Mucosa of descending colon (tissue), 3 donors: ENCODE data around the gene NUDT9. TPM values are rescaled to one million over a fixed set of nuclear protein-coding genes. Genes with fewer than 3 reads are reported as not detected.
"Not testable (repeated sequence)": the region's sequence is repeated elsewhere in the genome, so short reads cannot be mapped to it uniquely, and the experiment has no call there.

ENCODE experiments used
- ATAC-seq: fragments of 200-7000 bp; cut with Tn5 transposase; one replicate; pipeline ENCODE4 v1.9.1; 2020; ENCODE audit warnings: mild to moderate bottlenecking, moderate library complexity
- DNase-seq, 3 donors: peaks; one replicate each; pipeline ENCODE4 v3.0.0-alpha.2; 2020
- H3K36me3 ChIP-seq: fragments of 200-600 bp; one replicate; pipeline ENCODE4 v1.8.0; 2021; ENCODE audit warnings: low read depth, mild to moderate bottlenecking
- H3K4me1 ChIP-seq: fragments of 200-600 bp; one replicate; pipeline ENCODE4 v1.8.0; 2021; ENCODE audit warnings: low read depth, mild to moderate bottlenecking
- H3K4me3 ChIP-seq: fragments of 200-600 bp; one replicate; pipeline ENCODE4 v1.8.0; 2021; ENCODE audit warnings: mild to moderate bottlenecking
- H3K9me3 ChIP-seq: fragments of 200-600 bp; one replicate; pipeline ENCODE4 v1.8.0; 2021; ENCODE audit warnings: mild to moderate bottlenecking
- intact Hi-C, 2 donors: fragments of 100-400 bp; cut with DNase I in 1 of 2; cut with micrococcal nuclease in 1 of 2; formaldehyde crosslinking; loops; one replicate each; pipeline versions ENCODE4 v1.11.0 to v1.11.1; 2022; cut with DNase I, micrococcal nuclease
- total RNA-seq, 3 donors: library from RNA; stranded (reverse); fragmentation: NEBNext Ultra II Directional in 2 of 3; extraction: Animal tissue kit (Norgen Biotek cat#: 25700) in 2 of 3; gene quantifications; one replicate each; pipeline versions ENCODE4 v1.2.1 to v1.2.4, GENCODE V29; 2021 to 2023
- TF ChIP-seq, protein P1 (sequence below): fragments of 200-600 bp; IDR thresholded peaks from one replicate; pipeline ENCODE4 v1.8.0; 2022; ENCODE audit warnings: antibody characterized with exemption, mild to moderate bottlenecking
- donor health status: DM: no; HTN: no; CAD: no; lungs with moderate emphysema.
- donor health status: DM: no; HTN: no; CAD: no.
- donor health status: DM: no; HTN: yes; CAD: no.

NUDT9 gene
- total RNA-seq, 3 donors from 2014 or later = 32.5 to 35.8 (median 32.8) TPM

DNA sequence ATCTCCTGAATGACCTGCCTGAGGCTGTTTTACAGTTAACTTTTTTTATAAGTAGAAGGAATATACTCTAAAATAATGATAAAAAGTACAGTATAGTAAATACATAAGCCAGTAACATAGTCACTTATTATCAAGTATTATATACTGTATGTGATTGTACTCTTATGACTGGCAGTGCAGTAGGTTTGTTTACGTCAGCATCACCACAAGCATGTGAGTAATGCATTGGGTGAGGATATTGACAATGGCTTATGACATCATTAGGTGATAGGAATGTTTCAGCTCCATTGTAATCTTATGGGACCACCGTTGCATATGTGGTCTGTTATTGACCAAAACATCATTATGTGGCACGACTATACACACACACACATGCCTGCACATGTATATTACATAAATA, 20.5 kb downstream of the NUDT9 start:
- no peak for DNase-seq
- TF ChIP-seq, protein P1, sequence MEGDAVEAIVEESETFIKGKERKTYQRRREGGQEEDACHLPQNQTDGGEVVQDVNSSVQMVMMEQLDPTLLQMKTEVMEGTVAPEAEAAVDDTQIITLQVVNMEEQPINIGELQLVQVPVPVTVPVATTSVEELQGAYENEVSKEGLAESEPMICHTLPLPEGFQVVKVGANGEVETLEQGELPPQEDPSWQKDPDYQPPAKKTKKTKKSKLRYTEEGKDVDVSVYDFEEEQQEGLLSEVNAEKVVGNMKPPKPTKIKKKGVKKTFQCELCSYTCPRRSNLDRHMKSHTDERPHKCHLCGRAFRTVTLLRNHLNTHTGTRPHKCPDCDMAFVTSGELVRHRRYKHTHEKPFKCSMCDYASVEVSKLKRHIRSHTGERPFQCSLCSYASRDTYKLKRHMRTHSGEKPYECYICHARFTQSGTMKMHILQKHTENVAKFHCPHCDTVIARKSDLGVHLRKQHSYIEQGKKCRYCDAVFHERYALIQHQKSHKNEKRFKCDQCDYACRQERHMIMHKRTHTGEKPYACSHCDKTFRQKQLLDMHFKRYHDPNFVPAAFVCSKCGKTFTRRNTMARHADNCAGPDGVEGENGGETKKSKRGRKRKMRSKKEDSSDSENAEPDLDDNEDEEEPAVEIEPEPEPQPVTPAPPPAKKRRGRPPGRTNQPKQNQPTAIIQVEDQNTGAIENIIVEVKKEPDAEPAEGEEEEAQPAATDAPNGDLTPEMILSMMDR = no peak
- Histone ChIP-seq H3K36me3 (no peaks in the 10 kb centered on the region), H3K9me3 (no peaks in the 10 kb centered on the region), H3K4me3 (no peak overlapping the region), H3K4me1 (no peaks in the 10 kb centered on the region)
- intact Hi-C loops = no loop called here
- ATAC-seq = no peak

DNA sequence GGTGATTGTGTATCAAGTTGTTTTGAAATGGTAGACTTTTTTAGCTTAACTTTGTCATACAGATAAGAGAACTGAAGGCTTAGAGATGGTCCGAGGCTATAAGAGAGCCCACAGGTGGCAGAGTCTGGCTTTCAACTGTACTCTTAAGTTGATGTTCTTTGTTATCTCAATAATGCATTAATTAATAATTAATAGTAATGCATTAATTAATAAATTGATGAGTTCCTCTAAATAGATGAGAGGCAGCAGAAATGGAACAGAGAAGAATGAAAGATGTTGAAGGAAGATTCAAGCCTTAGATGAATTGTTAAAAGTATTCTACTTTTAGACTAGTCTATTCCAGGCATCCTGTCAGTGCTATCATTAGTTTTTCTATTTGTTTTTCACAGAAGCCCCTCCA, 22.4 kb downstream of the NUDT9 start:
- H3K9me3 ChIP-seq = no peaks in the 10 kb centered on the region
- H3K4me1 ChIP-seq = no peaks in the 10 kb centered on the region
- DNase-seq (no peak), ATAC-seq (no peak)
- H3K36me3 ChIP-seq = no peaks in the 10 kb centered on the region
- TF ChIP-seq, protein P1 = no peak
- intact Hi-C loops = no loop called here
- H3K4me3 ChIP-seq = no peak overlapping the region

DNA sequence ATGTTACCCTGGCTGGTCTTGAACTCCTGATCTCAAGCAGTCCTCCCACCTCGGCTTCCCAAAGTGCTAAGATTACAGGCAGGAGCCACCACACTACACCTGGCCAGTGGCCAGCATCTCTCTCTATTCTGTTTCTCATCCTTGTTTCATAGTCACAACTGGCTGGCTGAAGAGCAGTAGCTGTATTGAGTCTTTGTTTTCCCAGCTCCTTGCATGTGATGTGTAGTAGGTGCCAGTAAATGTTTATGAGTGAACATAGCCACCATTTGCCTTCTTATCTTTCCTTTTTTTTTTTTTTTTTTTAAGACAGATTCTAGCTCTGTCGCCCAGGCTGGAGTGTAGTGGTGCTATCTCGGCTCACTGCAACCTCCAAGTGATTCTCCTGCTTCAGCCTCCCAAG, 23.6 kb downstream of the NUDT9 start:
- Histone ChIP-seq H3K4me1 (no peaks in the 10 kb centered on the region), H3K36me3 (no peaks in the 10 kb centered on the region), H3K4me3 (no peak overlapping the region), H3K9me3 (no peaks in the 10 kb centered on the region)
- peak in 1 of 3 donors; percentile 36 for DNase-seq
- intact Hi-C loops = no loop called here
- TF ChIP-seq, protein P1 = no peak
- ATAC-seq = peak; percentile 69

DNA sequence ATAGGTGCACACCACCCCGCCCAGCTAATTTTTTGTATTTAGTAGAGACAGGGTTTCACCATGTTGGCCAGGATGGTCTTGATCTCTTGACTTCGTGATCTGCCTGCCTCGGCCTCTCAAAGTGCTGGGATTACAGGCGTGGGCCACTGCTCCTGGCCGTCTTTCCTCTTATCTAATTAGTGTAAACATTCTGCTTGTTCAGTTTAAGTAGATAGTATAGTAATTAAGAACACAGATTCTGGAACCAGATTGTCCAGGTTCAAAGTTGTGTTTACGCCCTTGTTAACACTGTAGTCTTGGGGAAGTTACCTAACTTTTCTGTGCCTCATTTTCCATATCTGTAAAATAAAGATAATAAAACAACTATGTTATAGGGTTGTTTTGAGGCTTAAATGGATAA, 24.0 kb downstream of the NUDT9 start:
- H3K4me1 ChIP-seq, intact Hi-C loops, H3K36me3 ChIP-seq, H3K9me3 ChIP-seq, H3K4me3 ChIP-seq: not testable (repeated sequence)
- DNase-seq (peak in 2 of 3 donors; percentile 38 to 42), ATAC-seq (peak; percentile 92)

DNA sequence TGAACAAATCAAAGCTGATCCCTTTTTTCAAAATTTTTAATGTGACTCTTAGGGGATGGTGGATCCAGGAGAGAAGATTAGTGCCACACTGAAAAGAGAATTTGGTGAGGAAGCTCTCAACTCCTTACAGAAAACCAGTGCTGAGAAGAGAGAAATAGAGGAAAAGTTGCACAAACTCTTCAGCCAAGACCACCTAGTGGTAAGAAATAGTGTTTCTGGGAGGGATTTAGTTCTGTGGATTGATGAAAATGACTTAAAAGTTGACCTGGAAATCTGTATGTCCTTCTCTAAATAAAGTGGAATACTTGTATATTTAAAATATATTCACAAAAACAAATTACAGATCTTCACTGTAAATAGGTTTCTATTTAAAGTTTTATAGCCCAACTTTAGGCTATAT, 29.2 kb downstream of the NUDT9 start:
- H3K9me3 ChIP-seq = no peaks in the 10 kb centered on the region
- DNase-seq (no peak), ATAC-seq (no peak)
- H3K4me3 ChIP-seq = no peak overlapping the region
- TF ChIP-seq, protein P1 = no peak
- intact Hi-C loops = no loop called here
- H3K36me3 ChIP-seq = no peaks in the 10 kb centered on the region
- no peaks in the 10 kb centered on the region for H3K4me1 ChIP-seq

DNA sequence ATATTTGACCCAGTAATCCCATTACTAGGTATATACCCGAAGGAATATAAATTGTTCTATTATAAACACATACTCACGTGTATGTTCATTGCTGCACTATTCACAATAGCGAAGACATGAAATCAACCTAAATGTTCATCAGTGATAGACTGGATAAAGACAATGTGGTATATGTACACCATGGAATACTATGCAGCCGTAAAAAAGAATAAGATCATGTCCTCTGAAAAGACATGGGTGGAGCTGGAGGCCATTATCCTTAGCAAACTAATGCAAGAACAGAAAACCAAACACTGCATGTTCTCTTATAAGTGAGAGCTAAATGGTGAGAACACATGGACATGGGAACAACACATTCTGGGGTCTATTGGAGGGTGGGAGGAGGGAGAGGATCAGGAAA, 36.5 kb downstream of the NUDT9 start:
- TF ChIP-seq, protein P1 = no peak
- no peak overlapping the region for H3K4me3 ChIP-seq
- no peaks in the 10 kb centered on the region for H3K36me3 ChIP-seq
- intact Hi-C loops = no loop called here
- H3K4me1 ChIP-seq = peaks cover 3% of the 10 kb centered on the region
- DNase-seq = no peak
- no peak for ATAC-seq
- no peaks in the 10 kb centered on the region for H3K9me3 ChIP-seq
